ENCODE results near the gene GNG14. TPM values are rescaled to one million over a fixed set of nuclear protein-coding genes. Genes with fewer than 3 reads are reported as not detected.

The GNG14 gene
- total and polyA plus RNA-seq, 2 of the 4 experiments (the other 2 are of a cell fraction): not detected

DNA sequence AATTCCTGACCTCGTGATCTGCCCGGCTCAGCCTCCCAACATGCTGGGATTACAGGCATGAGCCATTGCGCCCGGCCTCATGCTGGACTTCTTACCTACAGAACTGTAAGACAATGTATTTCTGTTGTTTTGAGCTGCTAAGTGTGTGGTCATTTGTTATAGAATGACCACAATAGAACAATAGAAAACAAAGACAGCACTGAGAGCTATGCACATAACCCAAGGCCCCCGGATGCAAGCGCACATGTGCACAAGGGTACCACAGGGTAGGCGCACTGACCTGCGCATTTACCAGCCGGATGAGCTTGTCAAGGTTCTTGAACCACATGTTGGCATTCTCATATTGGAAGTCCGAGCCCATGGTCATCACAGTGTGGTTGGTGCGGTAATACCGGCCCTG lies 26.8 kb upstream of the GNG14 start:
- Histone ChIP-seq H4K5ac (ENCODE audit: low read depth, low read length) (no peak overlapping the region), H3K9ac (ENCODE audit: low read depth, low read length) (no peak overlapping the region), H3K4me2 (ENCODE audit: low read depth, low read length) (no peak overlapping the region), H2BK20ac (ENCODE audit: low read depth, low read length) (no peak overlapping the region), H3K23ac (ENCODE audit: low read depth, low read length) (no peak overlapping the region), H3K18ac (ENCODE audit: low read depth, low read length) (no peak overlapping the region), H4K20me1 (ENCODE audit: insufficient read depth, low read length) (no peaks in the 10 kb centered on the region), H4K91ac (ENCODE audit: insufficient read depth, low read depth, low read length) (no peak overlapping the region), H3K9me1 (ENCODE audit: insufficient read depth, low read length) (0 out of 2 replicates have a peak, but pooled peaks cover 6% of the 10 kb centered on the region), H2BK15ac (ENCODE audit: low read depth, low read length) (no peak overlapping the region), H3K4ac (ENCODE audit: low read depth, low read length) (no peak overlapping the region), H2AK5ac (ENCODE audit: low read depth, low read length) (no peak overlapping the region), H3K56ac (ENCODE audit: extremely low read depth, insufficient read depth, low read length) (no peak overlapping the region), H2AFZ (replicated peaks; ENCODE audit: low read length, poor library complexity) (no peak overlapping the region), H3K27ac (ENCODE audit: insufficient read depth, low read length) (no peak overlapping the region), H2BK120ac (ENCODE audit: low read depth, low read length) (no peak overlapping the region), H3K4me3 (ENCODE audit: insufficient read depth, low read depth, low read length) (no peak overlapping the region), H4K8ac (ENCODE audit: low read depth in 2 of 2, low read length in 2 of 2) (no peak overlapping the region), H3K36me3 (ENCODE audit: control insufficient read depth, insufficient read depth, low read length) (peaks cover 38% of the 10 kb centered on the region), H3K79me1 (ENCODE audit: low read depth in 1 of 2, low read length in 2 of 2) (peaks cover 13 to 19% of the 10 kb centered on the region in 2 experiments), H3K14ac (replicated peaks; ENCODE audit: low read depth, low read length) (no peak overlapping the region), H2AK9ac (replicated peaks; ENCODE audit: low read depth, low read length, poor library complexity) (no peak overlapping the region), H3K27me3 (ENCODE audit: control insufficient read depth, insufficient read depth, low read length) (no peaks in the 10 kb centered on the region), H2BK5ac (ENCODE audit: low read depth, low read length, poor library complexity, severe bottlenecking) (no peak overlapping the region), H3K9me3 (ENCODE audit: control insufficient read depth, insufficient read depth, low read length) (no peaks in the 10 kb centered on the region), H3K4me1 (ENCODE audit: control insufficient read depth, insufficient read depth, low read length) (peaks cover 3% of the 10 kb centered on the region; the same call in 1 of the 2 replicates)
- TF ChIP-seq MXI1 (IDR thresholded peaks at IDR 0.05; ENCODE audit: borderline replicate concordance, low read depth, low read length) (no peak), SMC3 (IDR thresholded peaks at IDR 0.05; ENCODE audit: low read depth, low read length) (no peak), MAFK (IDR thresholded peaks at IDR 0.05; ENCODE audit: low read depth, low read length) (no peak), RFX5 (IDR thresholded peaks at IDR 0.05; ENCODE audit: low read depth, low read length) (no peak), MAZ (IDR thresholded peaks at IDR 0.05; ENCODE audit: borderline replicate concordance, low read depth, low read length) (no peak), RAD21 (IDR thresholded peaks at IDR 0.05; ENCODE audit: low read length) (no peak), BHLHE40 (IDR thresholded peaks at IDR 0.05; ENCODE audit: low read depth, low read length) (no peak)
- TF ChIP-seq, protein P1, sequence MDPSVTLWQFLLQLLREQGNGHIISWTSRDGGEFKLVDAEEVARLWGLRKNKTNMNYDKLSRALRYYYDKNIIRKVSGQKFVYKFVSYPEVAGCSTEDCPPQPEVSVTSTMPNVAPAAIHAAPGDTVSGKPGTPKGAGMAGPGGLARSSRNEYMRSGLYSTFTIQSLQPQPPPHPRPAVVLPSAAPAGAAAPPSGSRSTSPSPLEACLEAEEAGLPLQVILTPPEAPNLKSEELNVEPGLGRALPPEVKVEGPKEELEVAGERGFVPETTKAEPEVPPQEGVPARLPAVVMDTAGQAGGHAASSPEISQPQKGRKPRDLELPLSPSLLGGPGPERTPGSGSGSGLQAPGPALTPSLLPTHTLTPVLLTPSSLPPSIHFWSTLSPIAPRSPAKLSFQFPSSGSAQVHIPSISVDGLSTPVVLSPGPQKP (IDR thresholded peaks at IDR 0.05; ENCODE audit: borderline replicate concordance, low read depth, low read length): no peak
- in situ Hi-C loops (cut with MboI; ENCODE audit: low sequenced_read_pairs): no loop called here
- no peak for DNase-seq
- no TSS peak for BruUV-seq (replicated peaks)
- 96% methylated on average over 7 of the region's 12 CpGs; no CpG with 5 or more reads in 1 of the 2 experiments for WGBS, 2 experiments (ENCODE audit: extremely low coverage in 2 of 2, insufficient read length in 1 of 2)
- dilution Hi-C loops (cut with HindIII; ENCODE audit: low sequenced_read_pairs, unreplicated experiment): no loop called here
- ChIA-PET CTCF (no interaction called here), POLR2A (ENCODE audit: unreplicated experiment) (no interaction called here)
- intact Hi-C loops (cut with micrococcal nuclease): no loop called here
- no peak for ATAC-seq (ENCODE audit: low read depth)

Measured in IMR-90 (cell line).